GM12878 (cell line): ENCODE measurements around the gene USH2A. TPM values are rescaled to one million over a fixed set of nuclear protein-coding genes. Genes with fewer than 3 reads are reported as not detected.

Experiments used
- ATAC-seq: fragments of 200-7000 bp; cut with Tn5 transposase; 3 replicates; pipeline ENCODE4 v1.9.1; 2020; ENCODE audit warnings: mild to moderate bottlenecking, moderate library complexity
- BruUV-seq: library from RNA; stranded (reverse); fragments of 400-500 nt; replicated peaks from 2 replicates; lab custom pipeline; 2021; lab: Mats Ljungman, UMichigan
- CTCF ChIA-PET: fragments of 300-600 bp; sonication (Branson Sonifier 250); formaldehyde crosslinking; extraction: SDS; loops from one replicate; lab custom pipeline; 2021; ENCODE audit warnings: inconsistent platforms; lab: Yijun Ruan, JAX
- POLR2A ChIA-PET: fragments of 350-600 bp; formaldehyde crosslinking; extraction: SDS; loops from one replicate; lab custom pipeline; 2021; ENCODE audit warnings: inconsistent platforms; lab: Charles Lee
- RAD21 ChIA-PET: fragments of 300-600 bp; sonication (Branson Sonifier 250); formaldehyde crosslinking; loops from one replicate; lab custom pipeline; 2023; ENCODE audit warnings: antibody characterized with exemption; ENCODE audit not compliant: unreplicated experiment; lab: Charles Lee
- SMC1A ChIA-PET: fragments of 300-600 bp; sonication (Branson Sonifier 250); formaldehyde crosslinking; loops from one replicate; lab custom pipeline; 2023; ENCODE audit not compliant: unreplicated experiment, uncharacterized antibody; lab: Charles Lee
- DNase-seq: peaks from one replicate; pipeline ENCODE4 v3.0.0-alpha.2; 2011; ENCODE audit warnings: low read depth, low spot score
- FAIRE-seq: peaks from 3 replicates; lab custom pipeline; 2011; peaks lifted over from hg19 to GRCh38; lab: Jason Lieb, UNC
- H2AFZ ChIP-seq: 2 replicates; pipeline ENCODE4 v1.6.0; 2011; ENCODE audit warnings: low read depth, low read length, control low read depth; ENCODE audit not compliant: control insufficient read depth
- H3K27ac ChIP-seq: 2 replicates; pipeline ENCODE4 v1.5.1; 2011; ENCODE audit warnings: control low read depth; ENCODE audit not compliant: control insufficient read depth, insufficient read depth
- H3K27me3 ChIP-seq, 2 experiments: replicated peaks in 1 of 2; 2 replicates each; pipeline versions ENCODE4 v1.6.0 to v1.6.1; 2011; ENCODE audit warnings: low read length in 1 of 2; ENCODE audit not compliant: control insufficient read depth in 2 of 2, insufficient read depth in 2 of 2
- H3K36me3 ChIP-seq, 2 experiments: 2 replicates each; pipeline ENCODE4 v1.5.1; 2011; ENCODE audit warnings: low read length in 1 of 2; ENCODE audit not compliant: control insufficient read depth in 2 of 2, insufficient read depth in 2 of 2
- H3K4me1 ChIP-seq: 2 replicates; pipeline ENCODE4 v1.6.1; 2011; ENCODE audit warnings: mild to moderate bottlenecking, low read length, moderate library complexity, mixed read lengths; ENCODE audit not compliant: control insufficient read depth, insufficient read depth
- H3K4me2 ChIP-seq: 2 replicates; pipeline ENCODE4 v1.6.0; 2011; ENCODE audit warnings: control low read depth; ENCODE audit not compliant: control insufficient read depth, insufficient read depth
- H3K4me3 ChIP-seq: fragments of 200-600 bp; sonication (generic); 2 replicates; pipeline ENCODE4 v1.5.1; 2016
- H3K79me2 ChIP-seq: 2 replicates; pipeline ENCODE4 v1.6.0; 2011; ENCODE audit warnings: low read length; ENCODE audit not compliant: control insufficient read depth, insufficient read depth
- H3K9ac ChIP-seq: 2 replicates; pipeline ENCODE4 v1.8.0; 2011; ENCODE audit warnings: low read length, control low read depth, mixed read lengths; ENCODE audit not compliant: control insufficient read depth, insufficient read depth
- H3K9me3 ChIP-seq: replicated peaks from 3 replicates; pipeline ENCODE4 v1.5.1; 2011; ENCODE audit warnings: mild to moderate bottlenecking, low read length; ENCODE audit not compliant: control insufficient read depth, insufficient read depth
- H4K20me1 ChIP-seq: 2 replicates; pipeline ENCODE4 v1.6.0; 2011; ENCODE audit not compliant: control insufficient read depth, insufficient read depth
- ASH2L ChIP-seq: fragments of 300-600, 200-600 bp; sonication (generic); IDR thresholded peaks from 2 replicates; pipeline ENCODE4 v1.6.1; 2017; ENCODE audit warnings: low read depth, mild to moderate bottlenecking, borderline replicate concordance
- EZH2 ChIP-seq: IDR thresholded peaks from 2 replicates; pipeline ENCODE4 v1.6.1; 2012; ENCODE audit warnings: low read depth, mild to moderate bottlenecking, control low read depth, inconsistent platforms, low read length, borderline replicate concordance; ENCODE audit not compliant: control insufficient read depth
- MEF2A ChIP-seq: IDR thresholded peaks from 2 replicates; pipeline ENCODE4 v1.6.1; 2011; ENCODE audit warnings: low read depth, mild to moderate bottlenecking, low read length, moderate library complexity; ENCODE audit not compliant: insufficient read depth
- PAX5 ChIP-seq: IDR thresholded peaks from 2 replicates; pipeline ENCODE4 v1.6.1; 2011; ENCODE audit warnings: low read depth, low read length, borderline replicate concordance
- SMARCA5 ChIP-seq: fragments of 450-650 bp; IDR thresholded peaks from 2 replicates; pipeline ENCODE4 v1.6.1; 2017; ENCODE audit warnings: mild to moderate bottlenecking
- SPI1 ChIP-seq: IDR thresholded peaks from 2 replicates; pipeline ENCODE4 v1.6.1; 2011; ENCODE audit warnings: low read depth, mild to moderate bottlenecking, low read length, moderate library complexity, borderline replicate concordance; ENCODE audit not compliant: insufficient read depth
- SUZ12 ChIP-seq: fragments of 200-600 bp; sonication (generic); IDR thresholded peaks from one replicate; pipeline ENCODE4 v1.6.1; 2018; ENCODE audit warnings: antibody characterized with exemption, mild to moderate bottlenecking; ENCODE audit not compliant: unreplicated experiment
- TARDBP ChIP-seq: IDR thresholded peaks from 2 replicates; pipeline ENCODE4 v1.6.1; 2016; ENCODE audit warnings: borderline replicate concordance
- in situ Hi-C: fragments of 300-500 bp; cut with MboI; formaldehyde crosslinking; loops from 9 replicates; pipeline ENCODE4 v1.14.3; 2018; ENCODE audit warnings: mixed read lengths
- intact Hi-C: fragments of 100-400 bp; cut with micrococcal nuclease; formaldehyde crosslinking; loops from one replicate; pipeline ENCODE4 v1.14.2; 2022; ENCODE audit not compliant: unreplicated experiment
- polyA plus RNA-seq, 11 experiments: library from polyadenylated mRNA; depleted of rRNA in 4 of 11; unstranded in 6 of 11; stranded (reverse) in 5 of 11; fragments of >200 nt; fragmentation: Nextera tagmentation in 4 of 11; fragmentation: Illumina TruSeq in 1 of 11; extraction: Ambion mirVana in 4 of 11; extraction: Trizol in 1 of 11; gene quantifications; 1 replicate in 1 of 11; 2 replicates in 10 of 11; pipeline versions ENCODE4 v1.2.1 to v1.2.3, GENCODE V29; 2011 to 2016; ENCODE audit warnings: inconsistent platforms in 2 of 11, missing spikeins in 2 of 11, low read depth in 1 of 11
- total RNA-seq, 4 experiments: library from RNA; depleted of rRNA in 3 of 4; stranded (reverse); fragments of >200 nt in 3 of 4; fragmentation: Illumina TruSeq in 1 of 4; extraction: Trizol in 1 of 4; gene quantifications; 2 replicates each; pipeline versions ENCODE4 v1.2.1 to v1.2.3, GENCODE V29; 2013 to 2021
- TF ChIP-seq, protein P1 (sequence below): fragments of 450-650 bp; IDR thresholded peaks from 2 replicates; pipeline ENCODE4 v1.6.1; 2017; ENCODE audit warnings: borderline replicate concordance
- TF ChIP-seq, protein P2 (sequence below): IDR thresholded peaks from 2 replicates; pipeline ENCODE4 v1.6.1; 2011; ENCODE audit warnings: low read depth, low read length, improper control_type of control experiment, borderline replicate concordance
- TF ChIP-seq, protein P3 (sequence below): IDR thresholded peaks from 2 replicates; pipeline ENCODE4 v1.6.1; 2011; ENCODE audit warnings: borderline replicate concordance, low read depth, mild to moderate bottlenecking, moderate library complexity, mixed read lengths, low read length; ENCODE audit not compliant: insufficient read depth; ENCODE audit errors: extremely low read length
- TF ChIP-seq, protein P4 (sequence below): fragments of 450-650 bp; IDR thresholded peaks from 2 replicates; pipeline ENCODE4 v1.6.1; 2017; ENCODE audit warnings: mild to moderate bottlenecking, low read depth, inconsistent platforms; ENCODE audit not compliant: poor library complexity, severe bottlenecking
- TF ChIP-seq, protein P5 (sequence below): fragments of 450-650 bp; IDR thresholded peaks from 2 replicates; pipeline ENCODE4 v1.6.1; 2014; ENCODE audit warnings: mild to moderate bottlenecking

The USH2A gene
- total and polyA plus RNA-seq, 10 of the 15 experiments (the other 5 are each of a cell fraction or from before 2014, with no cell fraction given) = under 0.01 to 0.20 (median 0.01) TPM; not detected in 2

DNA sequence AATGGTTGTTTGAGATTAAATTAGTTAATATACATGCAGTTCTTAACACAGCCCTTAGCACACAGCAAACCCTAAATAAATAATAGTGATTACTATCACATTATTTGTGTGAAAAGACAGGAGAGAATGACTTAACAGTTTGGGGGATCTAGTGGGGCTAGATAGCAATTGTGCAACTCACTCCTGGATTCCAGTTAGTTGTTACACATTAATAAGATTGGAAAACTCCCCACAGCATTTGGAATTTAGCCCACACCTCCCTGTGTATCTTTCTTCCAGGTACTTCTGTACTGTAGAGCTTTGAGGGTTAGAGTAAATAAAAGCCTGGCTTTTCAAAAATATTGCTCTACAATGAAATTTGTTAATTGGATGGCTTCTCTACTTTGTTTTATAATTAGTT is 763.0 kb downstream of the USH2A start:
- Histone ChIP-seq H3K9me3 (no peaks in the 10 kb centered on the region), H3K79me2 (no peaks in the 10 kb centered on the region), H3K4me3 (no peak overlapping the region), H3K36me3 (no peaks in the 10 kb centered on the region), H4K20me1 (no peaks in the 10 kb centered on the region), H3K27me3 (no peaks in the 10 kb centered on the region; a peak in 2 of 4 replicates), H2AFZ (no peak overlapping the region), H3K4me2 (no peak overlapping the region), H3K9ac (no peak overlapping the region), H3K27ac (no peak overlapping the region), H3K4me1 (no peaks in the 10 kb centered on the region)
- TF ChIP-seq SPI1 = no peak
- TF ChIP-seq SUZ12 = no peak
- TF ChIP-seq ASH2L = no peak
- TF ChIP-seq, protein P1, sequence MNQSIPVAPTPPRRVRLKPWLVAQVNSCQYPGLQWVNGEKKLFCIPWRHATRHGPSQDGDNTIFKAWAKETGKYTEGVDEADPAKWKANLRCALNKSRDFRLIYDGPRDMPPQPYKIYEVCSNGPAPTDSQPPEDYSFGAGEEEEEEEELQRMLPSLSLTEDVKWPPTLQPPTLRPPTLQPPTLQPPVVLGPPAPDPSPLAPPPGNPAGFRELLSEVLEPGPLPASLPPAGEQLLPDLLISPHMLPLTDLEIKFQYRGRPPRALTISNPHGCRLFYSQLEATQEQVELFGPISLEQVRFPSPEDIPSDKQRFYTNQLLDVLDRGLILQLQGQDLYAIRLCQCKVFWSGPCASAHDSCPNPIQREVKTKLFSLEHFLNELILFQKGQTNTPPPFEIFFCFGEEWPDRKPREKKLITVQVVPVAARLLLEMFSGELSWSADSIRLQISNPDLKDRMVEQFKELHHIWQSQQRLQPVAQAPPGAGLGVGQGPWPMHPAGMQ = no peak
- TF ChIP-seq, protein P2, sequence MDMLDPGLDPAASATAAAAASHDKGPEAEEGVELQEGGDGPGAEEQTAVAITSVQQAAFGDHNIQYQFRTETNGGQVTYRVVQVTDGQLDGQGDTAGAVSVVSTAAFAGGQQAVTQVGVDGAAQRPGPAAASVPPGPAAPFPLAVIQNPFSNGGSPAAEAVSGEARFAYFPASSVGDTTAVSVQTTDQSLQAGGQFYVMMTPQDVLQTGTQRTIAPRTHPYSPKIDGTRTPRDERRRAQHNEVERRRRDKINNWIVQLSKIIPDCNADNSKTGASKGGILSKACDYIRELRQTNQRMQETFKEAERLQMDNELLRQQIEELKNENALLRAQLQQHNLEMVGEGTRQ = no peak
- no peak for TF ChIP-seq EZH2
- no peak for TF ChIP-seq SMARCA5
- TF ChIP-seq MEF2A = no peak
- TF ChIP-seq, protein P3, sequence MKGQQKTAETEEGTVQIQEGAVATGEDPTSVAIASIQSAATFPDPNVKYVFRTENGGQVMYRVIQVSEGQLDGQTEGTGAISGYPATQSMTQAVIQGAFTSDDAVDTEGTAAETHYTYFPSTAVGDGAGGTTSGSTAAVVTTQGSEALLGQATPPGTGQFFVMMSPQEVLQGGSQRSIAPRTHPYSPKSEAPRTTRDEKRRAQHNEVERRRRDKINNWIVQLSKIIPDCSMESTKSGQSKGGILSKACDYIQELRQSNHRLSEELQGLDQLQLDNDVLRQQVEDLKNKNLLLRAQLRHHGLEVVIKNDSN = no peak
- TF ChIP-seq, protein P4, sequence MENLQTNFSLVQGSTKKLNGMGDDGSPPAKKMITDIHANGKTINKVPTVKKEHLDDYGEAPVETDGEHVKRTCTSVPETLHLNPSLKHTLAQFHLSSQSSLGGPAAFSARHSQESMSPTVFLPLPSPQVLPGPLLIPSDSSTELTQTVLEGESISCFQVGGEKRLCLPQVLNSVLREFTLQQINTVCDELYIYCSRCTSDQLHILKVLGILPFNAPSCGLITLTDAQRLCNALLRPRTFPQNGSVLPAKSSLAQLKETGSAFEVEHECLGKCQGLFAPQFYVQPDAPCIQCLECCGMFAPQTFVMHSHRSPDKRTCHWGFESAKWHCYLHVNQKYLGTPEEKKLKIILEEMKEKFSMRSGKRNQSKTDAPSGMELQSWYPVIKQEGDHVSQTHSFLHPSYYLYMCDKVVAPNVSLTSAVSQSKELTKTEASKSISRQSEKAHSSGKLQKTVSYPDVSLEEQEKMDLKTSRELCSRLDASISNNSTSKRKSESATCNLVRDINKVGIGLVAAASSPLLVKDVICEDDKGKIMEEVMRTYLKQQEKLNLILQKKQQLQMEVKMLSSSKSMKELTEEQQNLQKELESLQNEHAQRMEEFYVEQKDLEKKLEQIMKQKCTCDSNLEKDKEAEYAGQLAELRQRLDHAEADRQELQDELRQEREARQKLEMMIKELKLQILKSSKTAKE = no peak
- TF ChIP-seq PAX5 = no peak
- TF ChIP-seq, protein P5, sequence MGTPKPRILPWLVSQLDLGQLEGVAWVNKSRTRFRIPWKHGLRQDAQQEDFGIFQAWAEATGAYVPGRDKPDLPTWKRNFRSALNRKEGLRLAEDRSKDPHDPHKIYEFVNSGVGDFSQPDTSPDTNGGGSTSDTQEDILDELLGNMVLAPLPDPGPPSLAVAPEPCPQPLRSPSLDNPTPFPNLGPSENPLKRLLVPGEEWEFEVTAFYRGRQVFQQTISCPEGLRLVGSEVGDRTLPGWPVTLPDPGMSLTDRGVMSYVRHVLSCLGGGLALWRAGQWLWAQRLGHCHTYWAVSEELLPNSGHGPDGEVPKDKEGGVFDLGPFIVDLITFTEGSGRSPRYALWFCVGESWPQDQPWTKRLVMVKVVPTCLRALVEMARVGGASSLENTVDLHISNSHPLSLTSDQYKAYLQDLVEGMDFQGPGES = no peak
- TF ChIP-seq TARDBP = no peak
- ATAC-seq = no peak
- FAIRE-seq = no peak
- in situ Hi-C loops = no loop called here
- ChIA-PET CTCF (interaction anchor here (0.7 to 1.3 kb wide), 2 partner anchors 8 to 26 kb away, joined by 3 read pairs; no protein-coding TSS in a partner anchor), SMC1A (no interaction called here), RAD21 (no interaction called here), POLR2A (interaction anchor here (0.6 kb wide), 1 partner anchor 470 kb away, joined by 3 read pairs; no protein-coding TSS in a partner anchor)
- BruUV-seq = no TSS peak
- DNase-seq = no peak
- intact Hi-C loops = no loop called here
